Vagina (tissue), 2 donors: ENCODE results near the gene SETD5. TPM values are rescaled to one million over a fixed set of nuclear protein-coding genes. Genes with fewer than 3 reads are reported as not detected.

Source experiments
- DNase-seq, 2 donors: peaks; one replicate each; pipeline ENCODE4 v3.0.0-alpha.2; 2017; ENCODE audit errors: extremely low spot score in 2 of 2
- H3K27ac ChIP-seq: fragments of 200-600 bp; sonication (generic); one replicate; pipeline ENCODE4 v1.5.1; 2019
- H3K27me3 ChIP-seq: fragments of 200-600 bp; sonication (generic); one replicate; pipeline ENCODE4 v1.5.1; 2019
- H3K36me3 ChIP-seq, 2 donors: fragments of 200-600 bp; sonication (generic); one replicate each; pipeline ENCODE4 v1.5.1; 2017 to 2019
- H3K4me1 ChIP-seq: fragments of 200-600 bp; sonication (generic); one replicate; pipeline ENCODE4 v1.5.1; 2019
- H3K4me3 ChIP-seq, 2 donors: fragments of 200-600 bp; sonication (generic); 1 replicate in 1 of 2; 2 replicates in 1 of 2; pipeline ENCODE4 v1.5.1; 2016 to 2019
- H3K9me3 ChIP-seq: fragments of 200-600 bp; sonication (generic); one replicate; pipeline ENCODE4 v1.5.1; 2019
- CTCF ChIP-seq, 3 experiments: fragments of 450-650 bp in 2 of 3; fragments of 200-600 bp in 1 of 3; sonication (generic) in 1 of 3; IDR thresholded peaks; one replicate each; pipeline ENCODE4 v1.5.1; 2017 to 2019; ENCODE audit warnings: antibody characterized with exemption in 3 of 3, mild to moderate bottlenecking in 2 of 3, moderate library complexity in 2 of 3
- POLR2A ChIP-seq, 2 donors: fragments of 450-650 bp; IDR thresholded peaks; one replicate each; pipeline ENCODE4 v1.6.1; 2017; ENCODE audit warnings: antibody characterized with exemption in 2 of 2, mild to moderate bottlenecking in 2 of 2, moderate library complexity in 2 of 2
- POLR2AphosphoS5 ChIP-seq, 2 donors: sonication (generic); formaldehyde crosslinking; IDR thresholded peaks; one replicate each; pipeline ENCODE4 v1.9.0; 2017; ENCODE audit warnings: antibody characterized with exemption in 2 of 2, mild to moderate bottlenecking in 2 of 2, low read depth in 1 of 2; ENCODE audit not compliant: insufficient read depth in 1 of 2
- intact Hi-C: fragments of 100-400 bp; cut with DNase I; formaldehyde crosslinking; loops from one replicate; pipeline ENCODE4 v1.15.1; 2023
- total RNA-seq: library from RNA; depleted of rRNA; stranded (reverse); fragments of >200 nt; gene quantifications from one replicate; pipeline ENCODE4 v1.2.3, GENCODE V29; 2016

SETD5 gene
- total RNA-seq, 1 donor from 2014 or later: 110 TPM

- DNase-seq: peak; percentile 96 to 99
- H3K36me3 ChIP-seq: no peaks in the 10 kb centered on the region
- no peaks in the 10 kb centered on the region for H3K27me3 ChIP-seq
- H3K4me3 ChIP-seq: peak overlapping the region; percentile 95 to 99
- H3K4me1 ChIP-seq: peaks cover 72% of the 10 kb centered on the region
- no peaks in the 10 kb centered on the region for H3K9me3 ChIP-seq
- H3K27ac ChIP-seq: peak overlapping the region; percentile 99
- TF ChIP-seq POLR2AphosphoS5 (IDR thresholded peaks at IDR 0.05; ENCODE audit: insufficient read depth in 1 of 2, low read depth in 1 of 2): peak in 1 of 2 donors; percentile 1
- TF ChIP-seq POLR2A (IDR thresholded peaks at IDR 0.05): peak in 1 of 2 donors; percentile 40
- TF ChIP-seq CTCF (IDR thresholded peaks at IDR 0.05): no peak
- intact Hi-C loops: no loop called here
These were observed 1.1 kb upstream of the SETD5 start for GRCh38 chr3:9396301-9396631.

- no peaks in the 10 kb centered on the region for H3K9me3 ChIP-seq
- peak overlapping the region; percentile 95 to 99 for H3K4me3 ChIP-seq
- H3K27me3 ChIP-seq: no peaks in the 10 kb centered on the region
- peak overlapping the region; percentile 99 for H3K27ac ChIP-seq
- H3K4me1 ChIP-seq: peaks cover 74% of the 10 kb centered on the region
- intact Hi-C loops: no loop called here
- DNase-seq: peak; percentile 99 to 100
- peak; percentile 77 to 92 for TF ChIP-seq POLR2AphosphoS5 (IDR thresholded peaks at IDR 0.05; ENCODE audit: insufficient read depth in 1 of 2, low read depth in 1 of 2)
- no peak for TF ChIP-seq CTCF (IDR thresholded peaks at IDR 0.05)
- TF ChIP-seq POLR2A (IDR thresholded peaks at IDR 0.05): no peak
- no peaks in the 10 kb centered on the region for H3K36me3 ChIP-seq
These were observed 633 bp upstream of the SETD5 start for GRCh38 chr3:9396632-9397331.

DNA sequence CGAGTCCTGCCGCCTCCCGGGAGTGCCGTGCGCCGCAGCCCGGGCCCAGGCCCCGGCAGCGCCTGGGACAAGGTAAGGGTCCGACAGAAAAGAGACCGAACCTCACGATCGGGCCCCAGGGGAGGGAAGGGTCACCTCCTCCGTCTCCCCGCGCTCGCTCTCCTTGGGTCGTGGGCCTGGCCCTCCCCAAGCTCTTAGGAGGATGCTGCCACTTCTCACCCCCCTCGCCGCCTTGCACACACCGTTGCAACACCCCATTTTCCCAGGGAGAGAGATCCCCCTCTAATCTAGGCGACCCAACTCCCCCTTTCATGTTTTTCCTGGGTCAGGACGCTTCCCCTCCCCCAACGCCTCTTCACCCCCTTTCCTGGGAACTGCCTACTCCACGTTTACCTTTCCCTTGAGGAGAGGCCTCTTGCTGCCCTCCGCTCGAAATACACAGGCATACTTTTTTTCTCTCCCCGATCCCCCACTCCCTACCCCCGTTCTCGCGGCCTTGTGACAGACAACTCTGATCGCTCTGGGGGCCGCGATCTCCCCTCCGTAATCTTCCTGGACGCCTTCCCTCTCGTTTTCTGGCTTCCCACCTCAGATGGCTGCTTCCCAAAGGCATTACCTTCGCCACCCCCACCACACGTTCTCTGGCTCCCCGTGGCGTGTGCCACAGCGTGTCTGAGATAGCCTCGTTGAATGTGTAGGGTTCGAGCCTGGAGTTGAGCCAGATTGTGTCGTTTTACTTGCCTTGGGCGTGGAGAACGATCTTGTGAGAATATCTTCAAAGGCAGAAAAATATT is 688 bp downstream of the SETD5 start:
- H3K27ac ChIP-seq: peak overlapping the region; percentile 99
- peak overlapping the region; percentile 95 to 99 for H3K4me3 ChIP-seq
- peak in 1 of 2 donors; percentile 89 for DNase-seq
- H3K36me3 ChIP-seq: no peaks in the 10 kb centered on the region
- H3K4me1 ChIP-seq: peaks cover 74% of the 10 kb centered on the region
- TF ChIP-seq POLR2AphosphoS5 (IDR thresholded peaks at IDR 0.05; ENCODE audit: insufficient read depth in 1 of 2, low read depth in 1 of 2) (no peak), POLR2A (IDR thresholded peaks at IDR 0.05) (no peak), CTCF (IDR thresholded peaks at IDR 0.05) (no peak)
- H3K27me3 ChIP-seq: no peaks in the 10 kb centered on the region
- H3K9me3 ChIP-seq: no peaks in the 10 kb centered on the region
- intact Hi-C loops: no loop called here

DNA sequence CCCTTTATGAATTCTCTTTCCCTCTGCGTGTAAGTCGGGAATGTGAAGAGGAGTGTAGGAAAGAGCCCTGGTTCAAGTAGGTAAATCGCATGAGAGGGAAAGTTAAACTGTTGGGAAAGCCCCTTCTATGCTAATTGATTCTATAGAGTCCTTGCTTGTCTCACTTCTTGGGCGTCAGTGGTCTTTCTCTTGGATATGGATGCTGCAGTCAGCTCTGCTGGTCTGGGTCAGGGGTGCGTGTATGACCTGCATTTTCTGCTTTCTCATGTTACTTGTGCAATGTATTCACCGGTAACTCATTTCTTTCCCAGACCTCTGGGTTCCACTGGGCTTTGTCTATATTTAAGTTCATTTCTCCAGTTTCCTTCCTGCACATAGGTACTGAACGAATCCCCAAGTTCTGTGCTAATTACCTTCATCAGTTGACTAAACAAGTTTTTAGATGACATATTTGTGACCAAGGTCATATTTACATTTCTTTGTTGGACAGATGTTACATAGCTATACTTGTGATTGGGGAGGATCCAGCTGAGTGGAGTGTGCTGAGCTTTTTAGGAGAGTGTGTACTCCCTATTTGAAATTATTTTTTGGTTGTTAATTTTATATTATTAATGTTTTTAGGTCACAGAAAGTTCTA is 1.4 kb downstream of the SETD5 start:
- no peaks in the 10 kb centered on the region for H3K27me3 ChIP-seq
- intact Hi-C loops: no loop called here
- H3K36me3 ChIP-seq: no peaks in the 10 kb centered on the region
- peaks cover 74% of the 10 kb centered on the region for H3K4me1 ChIP-seq
- TF ChIP-seq POLR2AphosphoS5 (IDR thresholded peaks at IDR 0.05; ENCODE audit: insufficient read depth in 1 of 2, low read depth in 1 of 2) (no peak), CTCF (IDR thresholded peaks at IDR 0.05) (no peak), POLR2A (IDR thresholded peaks at IDR 0.05) (no peak)
- no peaks in the 10 kb centered on the region for H3K9me3 ChIP-seq
- no peak for DNase-seq
- peak overlapping the region; percentile 95 to 99 for H3K4me3 ChIP-seq
- peak overlapping the region; percentile 99 for H3K27ac ChIP-seq
